GM19328 (cell line): ENCODE measurements around the gene KDM3B.
"Not testable (repeated sequence)": the region's sequence is repeated elsewhere in the genome, so short reads cannot be mapped to it uniquely, and the experiment has no call there.

Source experiments
- ATAC-seq: cut with Tn5 transposase; IDR thresholded peaks from one replicate; pipeline ENCODE4 v1.9.1; 2021; ENCODE audit warnings: mild to moderate bottlenecking, moderate library complexity; ENCODE audit not compliant: unreplicated experiment

KDM3B gene

GRCh38 chr5:138386290-138386689 is 33.8 kb downstream of the KDM3B start:
- ATAC-seq: no peak

GRCh38 chr5:138389332-138389731 is 36.8 kb downstream of the KDM3B start:
- no peak for ATAC-seq

GRCh38 chr5:138389911-138390310 is 37.4 kb downstream of the KDM3B start:
- not testable (repeated sequence) for ATAC-seq

- no peak for ATAC-seq
These were observed 39.4 kb downstream of the KDM3B start for GRCh38 chr5:138391859-138392386.

- ATAC-seq: no peak
These were observed 50.2 kb downstream of the KDM3B start for GRCh38 chr5:138402640-138403039.

GRCh38 chr5:138408023-138408422 is 55.5 kb downstream of the KDM3B start:
- ATAC-seq: no peak

- ATAC-seq: not testable (repeated sequence)
These were observed 58.6 kb downstream of the KDM3B start for GRCh38 chr5:138410996-138411640.

- ATAC-seq: no peak
These were observed 66.0 kb downstream of the KDM3B start for GRCh38 chr5:138418444-138418843.

- ATAC-seq: no peak
These were observed 72.6 kb downstream of the KDM3B start for GRCh38 chr5:138425079-138425478.

- ATAC-seq: no peak
These were observed 83.5 kb downstream of the KDM3B start for GRCh38 chr5:138435943-138436342.

GRCh38 chr5:138438003-138438723 is 85.7 kb downstream of the KDM3B start:
- ATAC-seq: no peak

GRCh38 chr5:138438724-138439476 is 86.4 kb downstream of the KDM3B start, which contains the start of gene REEP2:
TSS of gene REEP2 (plus strand) at chr5:138439057. CDS start at chr5:138439209, 152 bp downstream.
- ATAC-seq: peak; percentile 79

GRCh38 chr5:138439477-138440158 is 87.1 kb downstream of the KDM3B start:
- ATAC-seq: no peak

GRCh38 chr5:138440159-138441073 is 87.9 kb downstream of the KDM3B start:
- ATAC-seq: no peak

- no peak for ATAC-seq
These were observed 88.7 kb downstream of the KDM3B start for GRCh38 chr5:138441221-138441620.

GRCh38 chr5:138444078-138444773 is 91.7 kb downstream of the KDM3B start:
- no peak for ATAC-seq

- ATAC-seq: no peak
These were observed 92.5 kb downstream of the KDM3B start for GRCh38 chr5:138444774-138445546.

- no peak for ATAC-seq
These were observed 93.2 kb downstream of the KDM3B start for GRCh38 chr5:138445547-138446271.
